HepG2 (cell line): Measurements from ENCODE around the gene EIF4G1. TPM values are rescaled to one million over a fixed set of nuclear protein-coding genes. Genes with fewer than 3 reads are reported as not detected.

Experiments
- ATF2 ChIP-seq: sonication (generic); formaldehyde crosslinking; IDR thresholded peaks from 2 replicates; pipeline ENCODE4 v1.4.0; 2020; ENCODE audit warnings: missing genetic modification reagents
- ATF7 ChIP-seq, 2 experiments: fragments of 450-650 bp in 1 of 2; sonication (generic) in 1 of 2; formaldehyde crosslinking in 1 of 2; IDR thresholded peaks; 2 replicates each; pipeline versions ENCODE4 v1.4.0 to v1.6.1; 2016 to 2020; ENCODE audit warnings: antibody characterized with exemption in 1 of 2, mild to moderate bottlenecking in 1 of 2, missing genetic modification reagents in 1 of 2
- BATF2 ChIP-seq: sonication (generic); formaldehyde crosslinking; IDR thresholded peaks from 2 replicates; pipeline ENCODE4 v1.8.0; 2022; ENCODE audit warnings: mild to moderate bottlenecking, missing genetic modification reagents, moderate library complexity
- NFYC ChIP-seq: IDR thresholded peaks from 2 replicates; pipeline ENCODE4 v1.6.1; 2016; ENCODE audit warnings: missing genetic modification reagents, missing compliant biosample characterization
- PHF20 ChIP-seq: sonication (generic); formaldehyde crosslinking; IDR thresholded peaks from 2 replicates; pipeline ENCODE4 v1.5.0; 2020; ENCODE audit warnings: mild to moderate bottlenecking, missing genetic modification reagents
- POGK ChIP-seq: sonication (generic); formaldehyde crosslinking; conservative IDR thresholded peaks from 2 replicates; pipeline ENCODE4 v1.8.0; 2022; ENCODE audit warnings: mild to moderate bottlenecking, moderate library complexity, missing genetic modification reagents
- RFXAP ChIP-seq: sonication (generic); formaldehyde crosslinking; IDR thresholded peaks from 2 replicates; pipeline ENCODE4 v1.4.0; 2020; ENCODE audit warnings: missing genetic modification reagents, borderline replicate concordance
- SATB2 ChIP-seq: sonication (generic); formaldehyde crosslinking; IDR thresholded peaks from 2 replicates; pipeline ENCODE4 v1.5.0; 2020; ENCODE audit warnings: missing genetic modification reagents
- SIX1 ChIP-seq: sonication (generic); formaldehyde crosslinking; IDR thresholded peaks from 2 replicates; pipeline ENCODE4 v1.4.0; 2020; ENCODE audit warnings: missing genetic modification reagents, borderline replicate concordance
- SMAD3 ChIP-seq: sonication (generic); formaldehyde crosslinking; IDR thresholded peaks from 2 replicates; pipeline ENCODE4 v1.4.0; 2020; ENCODE audit warnings: missing genetic modification reagents
- SMC3 ChIP-seq: IDR thresholded peaks from 2 replicates; pipeline ENCODE4 v1.6.1; 2011; ENCODE audit warnings: low read length, improper control_type of control experiment
- SRY ChIP-seq: sonication (generic); formaldehyde crosslinking; IDR thresholded peaks from 2 replicates; pipeline ENCODE4 v1.8.0; 2022; ENCODE audit warnings: mild to moderate bottlenecking, missing genetic modification reagents
- YEATS4 ChIP-seq: sonication (generic); formaldehyde crosslinking; IDR thresholded peaks from 2 replicates; pipeline ENCODE4 v1.4.0; 2020; ENCODE audit warnings: missing genetic modification reagents, borderline replicate concordance
- ZFP36 ChIP-seq: fragments of 150-350 bp; IDR thresholded peaks from 2 replicates; pipeline ENCODE4 v1.6.1; 2018; ENCODE audit warnings: borderline replicate concordance, low read length, low read depth; ENCODE audit not compliant: partially characterized antibody
- ZNF264 ChIP-seq: sonication (generic); formaldehyde crosslinking; IDR thresholded peaks from 2 replicates; pipeline ENCODE4 v1.4.0; 2020; ENCODE audit warnings: missing genetic modification reagents
- ZNF275 ChIP-seq: sonication (generic); formaldehyde crosslinking; IDR thresholded peaks from 2 replicates; pipeline ENCODE4 v1.8.0; 2022; ENCODE audit warnings: missing genetic modification reagents, mild to moderate bottlenecking, inconsistent platforms, borderline replicate concordance
- ZNF317 ChIP-seq: sonication (generic); formaldehyde crosslinking; IDR thresholded peaks from 2 replicates; pipeline ENCODE4 v1.5.0; 2020; ENCODE audit warnings: mild to moderate bottlenecking, missing genetic modification reagents
- ZNF350 ChIP-seq: sonication (generic); formaldehyde crosslinking; IDR thresholded peaks from 2 replicates; pipeline ENCODE4 v1.4.0; 2020; ENCODE audit warnings: mild to moderate bottlenecking, low read depth, missing genetic modification reagents, borderline replicate concordance
- ZNF782 ChIP-seq: sonication (generic); formaldehyde crosslinking; IDR thresholded peaks from 2 replicates; pipeline ENCODE4 v1.4.0; 2020; ENCODE audit warnings: missing genetic modification reagents, mild to moderate bottlenecking, borderline replicate concordance
- polyA plus RNA-seq, 8 experiments: library from polyadenylated mRNA; depleted of rRNA in 3 of 8; stranded (reverse) in 7 of 8; unstranded in 1 of 8; fragments of >200 nt; fragmentation: Illumina TruSeq in 4 of 8; extraction: Trizol in 4 of 8; gene quantifications; 2 replicates each; pipeline versions ENCODE4 v1.2.1 to v1.2.3, GENCODE V29; 2011 to 2016; ENCODE audit warnings: low read depth in 4 of 8, missing spikeins in 1 of 8, mixed read lengths in 1 of 8; ENCODE audit not compliant: insufficient read depth in 1 of 8
- total RNA-seq, 5 experiments: library from RNA; depleted of rRNA; stranded (reverse); fragments of >200 nt; fragmentation: Illumina TruSeq; extraction: Trizol; gene quantifications; 2 replicates each; pipeline ENCODE4 v1.2.3, GENCODE V29; 2016; ENCODE audit warnings: low read depth in 1 of 5
- TF ChIP-seq, protein P1 (sequence below): sonication (generic); formaldehyde crosslinking; conservative IDR thresholded peaks from 2 replicates; pipeline ENCODE4 v1.4.0; 2020; ENCODE audit warnings: missing genetic modification reagents
- TF ChIP-seq, protein P2 (sequence below): sonication (generic); formaldehyde crosslinking; IDR thresholded peaks from 2 replicates; pipeline ENCODE4 v1.4.0; 2020; ENCODE audit warnings: missing genetic modification reagents

The EIF4G1 gene
- total and polyA plus RNA-seq, 2 of the 13 experiments (the other 11 are each of a cell fraction or from before 2014, with no cell fraction given), result 208 to 213 TPM

DNA sequence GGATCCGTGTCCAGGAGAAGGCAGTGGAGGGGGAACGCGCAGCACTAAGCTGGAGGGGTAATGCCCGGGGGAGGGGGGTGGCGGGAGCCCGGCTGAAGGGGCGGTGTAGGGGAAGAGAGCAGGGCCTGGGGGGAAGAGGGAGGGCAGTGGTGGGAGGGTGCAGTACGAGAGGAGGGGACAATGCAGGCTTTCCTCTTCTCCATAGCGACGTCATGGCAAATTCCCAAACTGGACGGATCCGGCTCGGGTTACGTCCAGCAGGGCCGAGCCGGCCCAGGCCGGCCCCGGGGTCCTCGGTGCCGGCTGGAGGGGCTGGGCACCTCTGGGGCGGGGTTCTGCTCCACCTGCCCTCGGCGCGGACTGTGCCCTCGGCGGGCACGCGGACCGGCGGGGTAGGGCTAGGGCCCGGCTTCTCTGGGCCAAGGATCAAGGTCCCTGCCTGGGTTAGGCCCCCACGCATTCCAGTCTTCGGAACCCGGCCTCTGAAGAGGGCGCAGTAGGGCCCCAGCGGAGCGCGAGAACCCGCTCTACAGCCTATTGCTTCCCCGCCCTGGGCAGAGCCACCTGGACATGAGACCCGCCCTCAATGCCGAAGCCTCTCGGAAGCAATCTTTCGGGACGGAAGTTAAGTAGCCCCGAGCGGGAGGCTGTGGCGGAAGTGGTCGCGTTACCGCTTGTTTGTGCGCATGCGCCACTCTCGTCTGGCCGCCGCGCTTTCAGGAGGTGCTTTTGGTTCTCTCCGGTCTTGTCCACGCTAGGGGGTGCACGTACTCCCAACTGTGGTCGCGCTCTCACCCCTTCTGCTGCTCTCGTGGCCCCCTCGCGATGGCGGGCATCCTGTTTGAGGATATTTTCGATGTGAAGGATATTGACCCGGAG lies 48.5 kb downstream of the EIF4G1 start (continued):
- TF ChIP-seq, protein P1, sequence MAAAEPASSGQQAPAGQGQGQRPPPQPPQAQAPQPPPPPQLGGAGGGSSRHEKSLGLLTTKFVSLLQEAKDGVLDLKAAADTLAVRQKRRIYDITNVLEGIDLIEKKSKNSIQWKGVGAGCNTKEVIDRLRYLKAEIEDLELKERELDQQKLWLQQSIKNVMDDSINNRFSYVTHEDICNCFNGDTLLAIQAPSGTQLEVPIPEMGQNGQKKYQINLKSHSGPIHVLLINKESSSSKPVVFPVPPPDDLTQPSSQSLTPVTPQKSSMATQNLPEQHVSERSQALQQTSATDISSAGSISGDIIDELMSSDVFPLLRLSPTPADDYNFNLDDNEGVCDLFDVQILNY (CRISPR knock-in tag), result no peak; the same call in 1 of the 2 replicates
- peak; percentile 53 for TF ChIP-seq PHF20 (CRISPR knock-in tag)
- TF ChIP-seq, protein P2, sequence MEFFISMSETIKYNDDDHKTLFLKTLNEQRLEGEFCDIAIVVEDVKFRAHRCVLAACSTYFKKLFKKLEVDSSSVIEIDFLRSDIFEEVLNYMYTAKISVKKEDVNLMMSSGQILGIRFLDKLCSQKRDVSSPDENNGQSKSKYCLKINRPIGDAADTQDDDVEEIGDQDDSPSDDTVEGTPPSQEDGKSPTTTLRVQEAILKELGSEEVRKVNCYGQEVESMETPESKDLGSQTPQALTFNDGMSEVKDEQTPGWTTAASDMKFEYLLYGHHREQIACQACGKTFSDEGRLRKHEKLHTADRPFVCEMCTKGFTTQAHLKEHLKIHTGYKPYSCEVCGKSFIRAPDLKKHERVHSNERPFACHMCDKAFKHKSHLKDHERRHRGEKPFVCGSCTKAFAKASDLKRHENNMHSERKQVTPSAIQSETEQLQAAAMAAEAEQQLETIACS, result peak; percentile 82
- TF ChIP-seq YEATS4 (CRISPR knock-in tag), result peak; percentile 82; the same call in 1 of the 2 replicates
- TF ChIP-seq SIX1 (CRISPR knock-in tag), result no peak; the same call in 1 of the 2 replicates
- TF ChIP-seq SMAD3 (CRISPR knock-in tag), result peak; percentile 79
- TF ChIP-seq NFYC (CRISPR knock-in tag), result peak; percentile 51
- peak; percentile 62 for TF ChIP-seq ZNF350 (CRISPR knock-in tag)
- peak; percentile 89 for TF ChIP-seq ATF2 (CRISPR knock-in tag)
- TF ChIP-seq ZNF264, result 0 out of 2 replicates have a peak, but pooled peaks have one; percentile 70
- TF ChIP-seq ZNF782, result peak; percentile 85; the same call in 1 of the 2 replicates
- TF ChIP-seq ATF7 (IDR thresholded peaks at IDR 0.05), result 0 out of 2 replicates have a peak, but pooled peaks have one; percentile 2
- TF ChIP-seq ATF7 (CRISPR knock-in tag; IDR thresholded peaks at IDR 0.05), result peak; percentile 38; the same call in 1 of the 2 replicates
- TF ChIP-seq RFXAP (CRISPR knock-in tag), result peak; percentile 62; the same call in 1 of the 2 replicates
- no peak for TF ChIP-seq ZFP36
- 0 out of 2 replicates have a peak, but pooled peaks have one; percentile 49 for TF ChIP-seq SRY (CRISPR knock-in tag)
- peak; percentile 82; the same call in 1 of the 2 replicates for TF ChIP-seq ZNF275 (CRISPR knock-in tag)
- TF ChIP-seq POGK (CRISPR knock-in tag), result peak; percentile 93
- TF ChIP-seq SMC3, result no peak
- no peak; the same call in 1 of the 2 replicates for TF ChIP-seq SATB2
- peak; percentile 83 for TF ChIP-seq ZNF317 (CRISPR knock-in tag)
- no peak for TF ChIP-seq BATF2 (CRISPR knock-in tag)
